HuH-7.5 (cell line): Measurements from ENCODE around the gene OSER1.
"Not testable (repeated sequence)": the region's sequence is repeated elsewhere in the genome, so short reads cannot be mapped to it uniquely, and the experiment has no call there.

Experiments used
- DNase-seq: peaks from one replicate; pipeline ENCODE4 v3.0.0; 2011; ENCODE audit warnings: low spot score

OSER1 gene

GRCh38 chr20:44200371-44200770 is 10.2 kb downstream of the OSER1 start:
- no peak for DNase-seq

DNA sequence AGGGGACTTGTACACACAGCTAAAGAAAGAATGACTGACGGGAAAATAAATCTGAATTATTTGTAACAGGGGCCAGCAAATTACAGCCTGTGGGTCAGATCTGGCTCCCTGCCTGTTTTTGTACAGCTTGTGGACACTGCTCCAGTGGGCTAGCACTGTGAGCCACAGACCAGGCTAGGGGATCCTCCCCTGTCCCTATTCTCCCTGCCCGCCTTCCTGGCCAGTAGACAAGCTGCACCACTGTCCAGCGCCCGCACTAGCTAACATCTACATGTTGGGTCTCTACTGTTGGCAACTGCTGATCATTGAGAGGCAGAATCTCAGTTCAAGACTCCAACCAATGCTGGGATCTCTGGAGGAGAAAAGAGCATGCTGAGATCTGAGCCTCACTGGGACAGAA is 10.7 kb downstream of the OSER1 start:
- DNase-seq: no peak

GRCh38 chr20:44198872-44199271 is 11.7 kb downstream of the OSER1 start:
- DNase-seq: no peak

GRCh38 chr20:44196271-44196670 is 14.3 kb downstream of the OSER1 start:
- no peak for DNase-seq

DNA sequence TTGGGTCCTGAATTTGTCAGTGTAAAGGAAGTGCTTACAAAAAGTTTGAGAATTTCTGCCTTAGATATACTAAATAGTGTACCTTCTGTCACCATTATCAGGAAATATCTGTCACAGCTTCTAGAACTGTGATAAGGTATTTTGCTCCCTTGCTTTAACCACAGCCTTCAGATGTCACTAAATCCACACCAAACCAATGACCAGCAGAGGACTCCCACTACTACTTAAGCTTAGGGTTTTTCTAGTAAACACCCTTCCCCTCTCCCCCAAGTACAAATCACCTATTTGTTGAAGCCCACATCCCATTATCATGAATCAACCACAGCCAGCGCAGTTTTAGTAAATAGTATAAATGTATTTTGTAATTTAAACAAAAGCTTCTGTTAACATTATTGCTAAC is 15.0 kb downstream of the OSER1 start:
- no peak for DNase-seq

DNA sequence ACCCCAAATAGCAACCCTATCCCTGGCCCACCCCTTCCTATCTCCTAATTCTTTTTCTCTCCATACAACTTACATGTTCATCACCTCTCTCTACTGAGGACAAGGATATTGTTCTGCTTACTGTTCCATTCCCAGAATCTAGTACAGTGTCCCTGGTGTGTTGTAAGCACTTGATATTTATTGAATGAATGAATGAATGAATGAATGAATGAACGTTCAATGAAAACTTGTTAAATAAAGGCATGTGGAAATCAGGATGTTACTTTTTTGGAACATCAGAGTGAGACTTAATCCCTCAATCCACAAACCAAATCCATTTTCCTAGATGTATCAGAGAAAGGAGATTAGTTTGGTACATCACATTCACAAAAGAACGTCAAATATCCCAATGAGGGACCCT is 16.8 kb downstream of the OSER1 start:
- DNase-seq: no peak

GRCh38 chr20:44191640-44192039 is 18.9 kb downstream of the OSER1 start:
- not testable (repeated sequence) for DNase-seq

DNA sequence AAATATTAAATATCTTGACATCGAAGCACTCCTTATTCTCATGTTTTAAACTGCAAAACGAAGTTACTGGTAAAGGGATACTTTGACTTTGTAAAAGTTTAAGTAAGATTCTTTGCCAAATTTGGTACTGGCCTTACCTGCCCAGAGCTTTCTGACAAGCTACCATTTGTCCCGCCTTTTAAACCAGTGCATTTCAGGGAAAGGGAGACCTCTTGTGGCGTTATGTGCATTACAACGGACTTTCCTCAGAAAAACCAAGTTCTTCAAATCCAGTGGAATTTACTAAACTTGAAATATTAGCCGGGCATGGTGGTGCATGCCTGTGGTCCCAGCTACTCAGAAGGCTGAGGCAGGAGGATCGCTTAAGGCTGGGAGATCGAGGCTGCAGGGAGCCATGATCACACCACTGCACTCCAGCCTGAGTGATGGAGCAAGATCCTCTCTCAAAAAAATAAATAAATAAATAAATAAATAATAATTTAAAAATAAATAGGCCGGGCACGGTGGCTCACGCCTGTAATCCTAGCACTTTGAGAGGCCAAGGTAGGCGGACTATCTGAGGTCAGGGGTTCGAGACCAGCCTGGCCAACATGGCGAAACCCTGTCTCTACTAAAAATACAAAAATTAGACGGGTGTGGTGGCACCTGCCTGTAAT is 20.2 kb downstream of the OSER1 start:
- peak; percentile 54 for DNase-seq

DNA sequence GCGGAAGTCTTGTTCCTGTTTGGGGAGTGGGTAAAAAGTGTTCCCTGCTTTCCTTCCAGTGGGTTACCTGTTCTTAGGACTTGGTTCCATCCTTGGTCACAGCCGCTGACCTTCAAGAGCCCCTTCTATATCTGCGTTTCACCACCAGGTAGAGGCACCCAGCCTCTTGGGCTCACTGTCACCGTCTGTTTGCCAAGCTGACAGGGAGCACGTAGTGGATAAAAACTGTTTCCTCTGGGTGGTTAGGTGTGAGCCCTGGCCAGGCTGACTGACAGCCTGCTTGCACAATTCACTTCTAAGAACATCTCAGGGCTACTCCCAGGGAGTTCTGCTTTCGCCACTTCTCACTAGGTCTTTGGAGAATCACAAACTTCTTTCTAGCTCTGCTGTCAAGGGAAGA is 21.8 kb downstream of the OSER1 start:
- DNase-seq: no peak

GRCh38 chr20:44187772-44188709 is 22.5 kb downstream of the OSER1 start:
- DNase-seq: no peak

DNA sequence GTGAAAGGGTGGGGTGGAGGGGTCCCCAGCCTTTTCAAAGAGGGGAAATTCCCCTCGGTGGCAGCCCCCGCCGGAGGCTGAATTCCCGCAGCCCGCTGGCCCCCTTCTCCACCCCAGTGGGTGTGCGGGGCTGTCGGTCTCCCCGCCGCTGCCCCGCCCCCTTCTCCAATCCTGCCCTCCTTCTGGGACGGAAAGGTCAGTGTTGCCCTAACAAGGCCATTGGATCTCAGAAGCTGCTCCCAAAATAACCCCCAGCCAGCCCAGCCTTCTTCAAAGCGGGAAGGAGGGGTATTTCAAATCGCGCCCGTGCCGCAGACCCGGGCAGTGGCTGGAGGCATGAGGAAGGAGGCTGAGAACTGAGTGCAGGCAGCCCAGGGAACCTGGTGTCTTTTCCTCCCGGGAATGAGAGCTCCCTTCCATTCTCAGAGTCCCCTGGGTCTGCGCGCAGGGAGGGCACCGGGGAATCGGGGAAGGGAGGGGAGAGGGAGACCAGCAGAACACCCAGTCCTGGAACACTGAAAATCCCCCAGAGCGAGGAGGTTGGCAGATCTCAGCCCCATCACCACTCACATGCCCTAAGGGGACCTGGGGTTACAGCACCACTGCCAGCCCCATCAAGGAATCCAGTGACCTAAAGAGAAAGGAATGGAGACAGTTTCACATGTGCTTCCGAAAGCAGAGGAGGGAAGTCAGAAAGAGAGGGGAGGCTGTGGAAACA is 23.4 kb downstream of the OSER1 start, which contains the start of gene JPH2:
Gene JPH2 (minus strand): TSS at position 135 of the 718 bp plus-strand sequence. CDS start 483 bp downstream, outside the sequence.
- no peak for DNase-seq

DNA sequence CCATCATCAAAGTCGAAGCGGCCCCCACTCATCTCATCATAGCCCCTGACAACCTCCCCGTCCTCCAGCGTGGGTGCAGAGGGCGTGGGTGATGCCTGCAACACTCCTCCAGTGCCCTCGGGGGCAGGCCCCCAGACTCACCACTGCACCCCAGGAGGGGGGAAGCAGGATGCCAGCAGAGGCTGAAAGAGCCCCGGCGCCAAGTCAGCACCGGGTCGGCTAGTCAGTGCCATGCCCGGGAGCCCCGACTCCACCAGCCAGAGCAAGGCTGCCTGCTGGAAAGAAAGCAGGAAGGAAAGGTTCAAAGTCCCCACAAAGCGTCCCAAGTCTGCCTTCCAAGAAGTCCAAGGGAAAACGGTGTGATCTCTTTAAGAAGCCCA is 23.9 kb downstream of the OSER1 start:
- no peak for DNase-seq

GRCh38 chr20:44186201-44186600 is 24.4 kb downstream of the OSER1 start:
- DNase-seq: no peak

- DNase-seq: no peak
These were observed 25.0 kb downstream of the OSER1 start for GRCh38 chr20:44185574-44185973.

DNA sequence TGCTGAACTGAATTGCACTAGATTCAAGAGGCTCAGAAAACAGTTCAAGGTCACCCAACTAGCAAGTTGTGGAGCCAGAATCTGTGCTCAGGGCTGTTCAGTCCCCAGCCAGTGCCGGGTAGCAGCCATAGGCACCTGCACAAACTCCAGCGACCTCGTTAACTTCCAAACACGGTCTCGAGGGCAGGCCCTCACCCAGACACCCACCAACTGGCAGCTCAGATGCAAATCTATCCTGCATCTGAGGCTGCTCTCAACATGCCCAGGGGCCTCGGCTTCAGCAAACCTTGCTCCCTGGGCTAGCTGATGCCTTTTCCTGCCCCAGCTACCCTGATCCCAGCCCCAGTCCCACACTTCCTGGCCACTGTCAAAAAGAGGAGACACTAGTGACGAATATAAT is 27.3 kb downstream of the OSER1 start:
- DNase-seq: no peak

- DNase-seq: no peak
These were observed 27.7 kb downstream of the OSER1 start for GRCh38 chr20:44182863-44183262.

DNA sequence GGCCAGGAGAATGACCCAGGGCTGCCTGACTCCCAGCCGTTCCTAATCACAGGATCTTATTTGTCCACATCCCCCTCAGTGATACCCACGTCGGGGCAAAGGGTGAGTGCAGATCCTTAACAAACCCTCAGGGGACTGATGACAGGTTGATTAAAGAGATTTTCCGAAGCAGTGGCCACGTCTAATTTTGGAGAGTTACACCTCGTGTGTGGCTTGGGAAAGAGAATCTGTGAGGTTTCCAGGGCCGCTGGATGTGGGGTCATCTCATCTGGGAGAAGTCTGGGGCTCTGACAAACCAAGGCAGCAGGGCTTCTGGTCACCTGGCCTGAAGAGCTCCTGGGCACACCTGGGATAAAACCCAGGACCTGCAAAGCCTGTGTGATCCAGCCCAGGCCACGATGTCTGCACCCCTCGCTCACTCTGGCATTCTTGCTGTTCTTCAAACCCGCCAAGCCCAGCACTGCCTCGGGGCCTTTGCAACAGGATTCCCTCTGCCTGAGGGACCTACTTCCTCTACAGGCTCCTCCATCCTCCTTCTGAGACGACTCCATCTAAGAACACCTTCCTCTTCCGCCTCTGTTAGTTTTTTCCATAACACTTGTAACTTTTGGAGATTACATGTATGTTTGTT is 28.3 kb downstream of the OSER1 start:
- DNase-seq: no peak

DNA sequence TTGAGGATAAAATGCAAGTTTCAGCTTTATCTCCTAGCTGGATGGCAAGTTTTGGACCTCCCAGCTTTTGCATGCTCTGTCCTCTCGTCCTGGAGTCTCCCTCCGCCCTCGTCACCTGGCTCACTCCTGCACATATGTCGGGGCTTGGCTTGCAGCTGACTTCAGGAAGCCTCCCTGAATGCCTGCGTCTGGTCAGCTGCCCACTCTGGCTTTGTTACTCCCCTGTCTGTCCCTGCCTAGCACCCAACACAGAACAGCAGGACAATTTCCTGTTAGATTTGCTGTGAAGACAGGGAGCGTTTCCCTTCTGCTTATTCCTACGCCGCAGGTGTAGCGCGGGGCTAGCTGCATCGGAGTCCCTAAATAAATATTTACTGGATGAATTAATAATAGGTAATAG is 29.0 kb downstream of the OSER1 start:
- no peak for DNase-seq

- DNase-seq: no peak
These were observed 29.8 kb downstream of the OSER1 start for GRCh38 chr20:44180814-44181213.

DNA sequence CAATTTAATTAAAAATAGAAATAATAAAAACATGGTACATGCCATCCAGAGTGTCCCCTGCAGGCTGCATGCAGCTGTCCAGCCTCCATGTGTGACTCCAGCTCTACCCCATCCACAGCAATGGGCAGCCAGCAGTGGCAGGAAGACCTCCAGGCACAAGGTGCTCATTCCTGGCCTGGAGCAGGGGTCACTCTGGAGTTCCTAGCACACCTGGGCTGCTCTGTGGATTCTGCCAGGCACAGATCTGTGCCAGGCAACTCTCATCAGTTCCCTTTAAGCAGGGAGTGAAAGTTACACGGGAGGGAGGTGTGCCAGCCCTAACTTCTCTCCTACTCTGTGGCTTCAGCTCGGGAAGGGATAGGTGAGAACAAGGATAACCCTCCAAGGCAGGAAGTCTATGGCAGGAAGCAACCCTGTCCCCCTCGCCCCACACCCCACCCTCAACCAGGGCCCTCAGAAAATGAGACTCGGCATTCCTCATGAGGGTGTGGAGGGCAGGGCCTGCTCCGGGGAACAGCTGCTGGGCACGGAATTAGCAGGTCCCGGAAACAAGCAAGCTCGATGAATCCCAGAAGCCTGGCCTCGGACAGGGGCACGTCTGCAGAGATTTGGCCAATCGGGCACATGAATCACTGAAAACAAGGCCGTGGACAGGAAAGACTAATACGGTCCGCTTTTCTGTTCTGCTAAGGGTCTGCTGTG is 33.6 kb downstream of the OSER1 start:
- no peak for DNase-seq

DNA sequence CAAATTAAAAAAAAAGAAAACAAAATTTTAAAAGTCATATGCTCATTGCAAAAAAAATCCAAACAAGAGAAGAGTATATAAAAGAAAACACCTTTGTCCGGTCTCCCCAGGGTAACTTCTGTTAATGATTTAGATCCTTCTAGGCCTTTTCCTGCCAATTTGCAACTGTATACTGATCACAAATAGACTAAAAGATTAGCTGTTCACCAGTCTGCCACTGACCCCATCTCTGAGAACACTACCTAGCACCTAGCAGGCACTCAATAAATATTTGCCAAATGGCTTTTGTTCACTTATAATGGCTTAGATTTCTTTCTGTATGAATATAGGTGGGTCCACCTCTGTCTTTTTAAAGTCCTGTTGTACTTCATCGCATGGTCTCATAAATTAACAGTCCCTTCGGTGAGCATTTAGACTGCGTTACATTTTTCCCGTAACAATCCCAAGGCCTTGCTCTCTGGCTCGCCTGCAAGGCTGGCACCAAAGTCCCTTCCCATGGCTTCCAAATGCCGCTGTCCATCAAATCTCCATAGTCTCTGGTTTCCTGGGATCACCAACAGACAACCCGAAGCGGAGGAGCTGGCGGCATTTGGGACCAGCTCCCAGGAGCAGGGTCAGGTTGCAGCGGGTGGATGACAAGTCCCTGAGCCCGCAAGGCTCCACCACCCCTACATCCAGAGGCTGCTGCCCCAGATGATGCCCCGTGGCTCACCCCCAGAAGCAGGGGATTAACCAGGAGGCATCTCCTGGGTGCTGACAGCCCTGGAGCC is 35.4 kb downstream of the OSER1 start:
- no peak for DNase-seq
